Calu3 (cell line): ENCODE measurements around the gene ZBTB44. TPM values are rescaled to one million over a fixed set of nuclear protein-coding genes. Genes with fewer than 3 reads are reported as not detected.
A peak's percentile ranks its signal among the peaks of the same experiment; 100 is the strongest.

Source experiments
- BruUV-seq: library from RNA; stranded (reverse); fragments of 400-500 nt; replicated peaks from 2 replicates; lab custom pipeline; 2021; lab: Mats Ljungman, UMichigan
- CTCF ChIA-PET: fragments of 300-600 bp; sonication (Branson Sonifier 250); formaldehyde crosslinking; loops from one replicate; lab custom pipeline; 2022; ENCODE audit warnings: antibody characterized with exemption; lab: Charles Lee
- DNase-seq: peaks from one replicate; pipeline ENCODE4 v3.0.0; 2022
- H3K27ac Mint-ChIP-seq: one replicate; pipeline ENCODE4 v1.8.0; 2022; ENCODE audit warnings: mixed read lengths; ENCODE audit not compliant: unreplicated experiment
- H3K27me3 Mint-ChIP-seq: one replicate; pipeline ENCODE4 v1.8.0; 2022; ENCODE audit warnings: mixed read lengths; ENCODE audit not compliant: unreplicated experiment
- H3K36me3 Mint-ChIP-seq: one replicate; pipeline ENCODE4 v1.8.0; 2022; ENCODE audit warnings: mild to moderate bottlenecking, moderate library complexity, mixed read lengths; ENCODE audit not compliant: insufficient read depth, unreplicated experiment
- H3K4me1 Mint-ChIP-seq: one replicate; pipeline ENCODE4 v1.8.0; 2022; ENCODE audit warnings: mild to moderate bottlenecking, low read depth, mixed read lengths; ENCODE audit not compliant: unreplicated experiment
- H3K4me3 Mint-ChIP-seq: one replicate; pipeline ENCODE4 v1.8.0; 2022; ENCODE audit warnings: mild to moderate bottlenecking, low read depth, moderate library complexity, mixed read lengths; ENCODE audit not compliant: unreplicated experiment
- H3K9me3 Mint-ChIP-seq: one replicate; pipeline ENCODE4 v1.8.0; 2022; ENCODE audit warnings: low read depth, mixed read lengths; ENCODE audit not compliant: unreplicated experiment
- CTCF ChIP-seq: fragments of 200-600 bp; IDR thresholded peaks from one replicate; pipeline ENCODE4 v1.8.0; 2022; ENCODE audit warnings: antibody characterized with exemption; ENCODE audit not compliant: unreplicated experiment
- intact Hi-C: fragments of 100-400 bp; cut with micrococcal nuclease; formaldehyde crosslinking; loops from one replicate; pipeline ENCODE4 v1.10.0; 2022; ENCODE audit not compliant: unreplicated experiment
- total RNA-seq: library from RNA; stranded (reverse); gene quantifications from 2 replicates; pipeline ENCODE4 v1.2.3, GENCODE V29; 2022

ZBTB44 gene
- total RNA-seq, 1 experiment from 2014 or later: 29.7 TPM

GRCh38 chr11:130180491-130180890, 134.2 kb downstream of the ZBTB44 start:
- peak overlapping the region; percentile 66 for H3K27ac Mint-ChIP-seq
- intact Hi-C loops: loop anchor here (2.0 kb wide), 2 partner anchors 18 to 34 kb away; no protein-coding TSS in a partner anchor
- H3K27me3 Mint-ChIP-seq: no peaks in the 10 kb centered on the region
- H3K36me3 Mint-ChIP-seq: peaks cover 3% of the 10 kb centered on the region
- DNase-seq: no peak
- no peak for TF ChIP-seq CTCF
- CTCF ChIA-PET: interaction anchor here (0.8 kb wide), 1 partner anchor 34 kb away, joined by 3 read pairs; no protein-coding TSS in a partner anchor
- H3K4me3 Mint-ChIP-seq: no peak overlapping the region
- no peaks in the 10 kb centered on the region for H3K9me3 Mint-ChIP-seq
- H3K4me1 Mint-ChIP-seq: peaks cover 42% of the 10 kb centered on the region
- BruUV-seq: no TSS peak

GRCh38 chr11:130179396-130180306, 135.1 kb downstream of the ZBTB44 start:
- H3K27me3 Mint-ChIP-seq: no peaks in the 10 kb centered on the region
- peak; percentile 47 for DNase-seq
- peaks cover 3% of the 10 kb centered on the region for H3K36me3 Mint-ChIP-seq
- intact Hi-C loops: loop anchor here (2.0 kb wide), 2 partner anchors 17 to 33 kb away; no protein-coding TSS in a partner anchor
- H3K4me1 Mint-ChIP-seq: peaks cover 47% of the 10 kb centered on the region
- no TSS peak for BruUV-seq
- H3K27ac Mint-ChIP-seq: peak overlapping the region; percentile 66
- CTCF ChIA-PET: interaction anchor here (0.8 kb wide), 1 partner anchor 33 kb away, joined by 3 read pairs; no protein-coding TSS in a partner anchor
- peak overlapping the region; percentile 41 for H3K4me3 Mint-ChIP-seq
- H3K9me3 Mint-ChIP-seq: no peaks in the 10 kb centered on the region
- no peak for TF ChIP-seq CTCF

- Mint-ChIP-seq H3K36me3 (peaks cover 3% of the 10 kb centered on the region), H3K27me3 (no peaks in the 10 kb centered on the region), H3K4me3 (peak overlapping the region; percentile 41), H3K27ac (no peak overlapping the region), H3K9me3 (no peaks in the 10 kb centered on the region), H3K4me1 (peaks cover 49% of the 10 kb centered on the region)
- intact Hi-C loops: no loop called here
- DNase-seq: no peak
- TF ChIP-seq CTCF: no peak
- BruUV-seq: no TSS peak
- CTCF ChIA-PET: interaction anchor here (0.9 kb wide), 1 partner anchor 46 kb away, joined by 4 read pairs; no protein-coding TSS in a partner anchor
Measured at GRCh38 chr11:130178441-130179339, 136.0 kb downstream of the ZBTB44 start.

GRCh38 chr11:130177782-130178181, 136.9 kb downstream of the ZBTB44 start:
- no peak overlapping the region for H3K27ac Mint-ChIP-seq
- intact Hi-C loops: no loop called here
- H3K4me1 Mint-ChIP-seq: peaks cover 49% of the 10 kb centered on the region
- H3K4me3 Mint-ChIP-seq: no peak overlapping the region
- no peak for TF ChIP-seq CTCF
- no peaks in the 10 kb centered on the region for H3K9me3 Mint-ChIP-seq
- peaks cover 3% of the 10 kb centered on the region for H3K36me3 Mint-ChIP-seq
- CTCF ChIA-PET: no interaction called here
- no peaks in the 10 kb centered on the region for H3K27me3 Mint-ChIP-seq
- no TSS peak for BruUV-seq
- DNase-seq: no peak
